HG03460 (cell line): ENCODE measurements around the gene DCP1A.
"Not testable (repeated sequence)": the region's sequence is repeated elsewhere in the genome, so short reads cannot be mapped to it uniquely, and the experiment has no call there.

Source experiments
- ATAC-seq: cut with Tn5 transposase; IDR thresholded peaks from one replicate; pipeline ENCODE4 v1.9.1; 2021; ENCODE audit not compliant: unreplicated experiment

DCP1A gene

DNA sequence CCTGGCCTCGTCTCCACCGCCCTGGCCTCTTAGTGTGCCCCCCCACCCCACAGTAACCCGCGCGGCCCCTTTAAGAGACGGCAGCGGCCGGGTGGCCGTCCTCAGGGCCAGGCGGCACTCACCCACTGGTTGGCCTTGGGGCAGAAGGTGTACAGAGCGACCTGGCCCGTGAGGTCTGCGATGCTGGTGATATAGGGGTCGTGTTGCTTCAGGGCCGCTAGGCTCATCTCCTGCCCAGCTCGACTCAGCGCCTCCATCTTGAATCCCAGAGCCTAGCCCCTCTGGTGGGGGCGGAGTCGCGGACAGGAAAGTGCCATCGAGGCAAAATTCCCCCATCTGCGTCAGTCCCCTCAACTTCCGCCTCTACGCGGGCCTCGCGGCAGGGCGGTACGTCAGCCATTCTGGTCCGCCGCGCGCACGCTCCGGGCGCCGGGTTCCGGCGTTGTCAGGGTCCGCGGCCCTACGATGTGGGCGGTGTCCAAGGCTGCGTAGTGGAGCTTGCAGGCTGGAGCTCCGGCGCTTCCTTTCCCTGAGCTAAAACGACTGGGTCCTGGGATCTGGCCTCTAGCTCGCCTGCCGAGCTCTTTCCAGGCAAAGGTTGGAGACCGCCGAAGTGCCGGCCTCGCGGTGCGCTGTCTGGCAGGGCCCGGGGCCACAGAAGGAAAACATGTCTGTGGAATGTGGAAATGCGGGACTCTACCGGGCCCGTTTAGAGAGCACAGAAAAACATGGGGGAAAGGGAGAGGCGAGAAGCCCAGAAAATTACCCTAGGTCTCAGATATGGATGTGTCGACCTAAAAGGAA, at the start of gene DCP1A:
DCP1A (minus strand) TSS at position 283 of the 804 bp plus-strand sequence; CDS start at position 257, 26 bp downstream.
- peak; percentile 94 for ATAC-seq

DNA sequence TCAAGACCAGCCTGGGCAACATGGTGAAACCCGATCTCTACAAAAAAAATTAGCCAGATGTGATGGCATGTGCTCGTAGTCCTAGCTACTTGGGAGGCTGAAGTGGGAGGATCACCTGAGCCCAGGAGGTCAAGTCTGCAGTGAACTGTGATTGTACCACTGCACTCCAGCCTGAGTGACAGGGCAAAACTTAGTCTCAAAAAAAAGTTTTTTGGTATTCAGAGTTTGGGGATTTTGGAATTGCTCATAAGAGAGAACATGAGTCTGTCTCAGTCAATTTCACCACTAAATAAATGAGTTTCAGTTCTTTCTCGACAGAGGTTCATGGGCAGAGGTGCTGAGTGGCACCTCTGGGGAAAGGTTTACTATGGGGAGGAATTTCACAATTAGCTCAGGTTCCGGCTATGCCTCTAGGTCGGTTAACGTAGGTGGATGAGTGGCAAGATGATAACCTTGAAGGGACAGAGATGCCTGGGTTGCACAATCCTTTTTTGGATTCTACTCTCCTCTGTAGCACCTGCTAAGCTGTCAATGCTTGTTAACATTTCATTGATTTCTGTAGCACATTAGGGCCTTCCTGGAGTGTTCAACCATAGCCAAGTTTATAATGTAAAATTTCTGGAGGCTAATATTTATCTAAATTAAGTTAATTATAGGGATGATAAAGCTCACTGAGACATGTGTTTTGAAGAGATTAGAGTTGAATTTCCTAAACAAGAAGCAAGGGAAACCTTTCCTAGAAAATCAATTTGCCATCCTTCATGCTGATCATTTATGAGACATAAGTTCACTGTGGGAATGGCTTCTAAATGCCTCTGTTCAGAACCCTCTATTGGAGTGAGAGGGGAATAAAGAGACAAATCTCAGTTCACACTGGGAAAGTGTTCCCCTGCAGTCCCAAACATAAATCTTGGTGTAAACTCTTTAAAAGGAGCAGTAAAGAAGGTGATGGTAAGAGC, 37.4 kb upstream of the DCP1A start:
- peak; percentile 78 for ATAC-seq

DNA sequence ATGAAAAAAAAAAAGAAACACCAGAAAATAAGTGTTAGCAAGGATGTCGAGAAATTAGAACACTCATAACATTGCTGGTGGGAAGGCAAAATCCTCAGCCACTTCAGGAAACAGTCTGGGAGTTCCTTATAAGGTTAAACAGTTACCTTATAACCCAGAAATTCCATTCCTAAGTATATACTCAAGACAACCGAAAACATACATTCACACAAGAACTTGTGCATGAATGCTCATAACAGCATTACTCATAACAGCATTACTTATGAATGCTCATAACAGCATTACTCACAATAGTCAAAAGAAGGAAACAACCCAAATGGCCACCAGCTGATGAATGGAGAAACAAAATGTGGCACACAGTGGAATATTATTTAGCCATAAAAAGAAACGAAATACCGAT, 34.8 kb upstream of the DCP1A start:
- no peak for ATAC-seq

- ATAC-seq = no peak
Measured at GRCh38 chr3:53380306-53380705, 33.0 kb upstream of the DCP1A start.

DNA sequence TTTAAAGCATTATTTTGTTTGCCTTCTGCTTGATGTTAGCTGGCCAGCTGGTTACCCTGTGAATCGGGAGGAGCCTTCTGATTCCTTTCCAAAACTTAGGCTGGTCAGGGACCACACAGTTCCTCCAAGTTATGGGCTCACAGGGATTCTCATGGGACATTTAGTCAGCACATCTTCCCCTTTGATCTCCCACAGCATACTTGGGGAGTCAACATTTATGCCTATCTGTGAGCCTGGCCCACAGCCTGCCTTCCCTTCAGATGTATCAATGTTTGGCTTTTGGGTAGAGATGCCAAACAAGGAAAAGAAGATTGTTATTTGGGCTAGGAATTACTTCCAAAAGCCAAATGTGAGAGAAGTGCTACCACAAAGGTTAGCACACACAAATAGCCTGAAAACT, 32.6 kb upstream of the DCP1A start:
- ATAC-seq = no peak

DNA sequence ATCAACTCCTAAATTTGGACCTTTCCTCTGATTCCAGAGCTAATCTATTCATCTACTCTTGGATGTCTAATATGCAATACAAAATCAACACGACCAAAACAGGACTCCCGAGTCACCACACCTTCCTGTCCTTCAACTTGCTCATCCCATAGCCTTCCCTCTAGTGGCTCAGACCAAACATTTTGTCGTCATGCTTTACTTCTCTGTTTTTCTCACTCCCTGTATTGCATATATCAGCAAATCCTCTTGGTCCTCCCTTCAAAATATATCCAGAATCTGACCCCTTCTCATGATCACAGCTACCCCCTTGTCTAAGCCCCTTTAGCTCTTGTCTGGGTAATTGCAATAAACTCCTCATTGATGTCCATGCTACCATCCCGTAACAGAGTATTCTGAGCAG, 30.5 kb upstream of the DCP1A start:
- ATAC-seq = no peak

- ATAC-seq = no peak
Measured at GRCh38 chr3:53376679-53377078, 29.3 kb upstream of the DCP1A start.

GRCh38 chr3:53375019-53375418, 27.7 kb upstream of the DCP1A start:
- ATAC-seq = no peak

DNA sequence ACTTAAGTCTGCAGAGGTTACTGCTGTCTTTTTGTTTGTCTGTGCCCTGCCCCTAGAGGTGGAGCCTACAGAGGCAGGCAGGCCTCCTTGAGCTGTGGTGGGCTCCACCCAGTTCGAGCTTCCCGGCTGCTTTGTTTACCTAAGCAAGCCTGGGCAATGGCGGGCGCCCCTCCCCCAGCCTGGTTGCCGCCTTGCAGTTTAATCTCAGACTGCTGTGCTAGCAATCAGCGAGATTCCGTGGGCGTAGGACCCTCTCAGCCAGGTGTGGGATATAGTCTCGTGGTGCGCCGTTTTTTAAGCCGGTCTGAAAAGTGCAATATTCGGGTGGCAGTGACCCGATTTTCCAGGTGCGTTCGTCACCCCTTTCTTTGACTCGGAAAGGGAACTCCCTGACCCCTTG, 23.4 kb upstream of the DCP1A start:
- ATAC-seq = not testable (repeated sequence)

DNA sequence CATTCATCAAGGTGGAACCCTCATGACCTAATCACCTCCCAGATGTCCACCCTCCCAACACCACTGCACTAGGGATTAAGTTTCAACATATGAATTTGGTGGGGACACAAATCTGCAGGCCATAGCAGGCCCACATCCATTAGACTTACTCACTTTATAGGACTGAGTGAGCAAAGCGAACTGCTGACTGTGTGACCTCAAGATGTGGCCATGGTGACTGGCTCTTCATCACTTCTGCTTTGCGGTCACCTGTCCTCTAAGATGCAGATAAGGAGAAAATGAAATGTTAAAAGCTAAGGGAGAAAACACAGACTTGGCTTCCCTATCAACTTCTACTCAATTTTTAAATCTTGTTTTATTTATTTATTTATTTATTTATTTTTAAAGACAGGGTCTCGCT, 14.5 kb upstream of the DCP1A start:
- ATAC-seq = no peak

DNA sequence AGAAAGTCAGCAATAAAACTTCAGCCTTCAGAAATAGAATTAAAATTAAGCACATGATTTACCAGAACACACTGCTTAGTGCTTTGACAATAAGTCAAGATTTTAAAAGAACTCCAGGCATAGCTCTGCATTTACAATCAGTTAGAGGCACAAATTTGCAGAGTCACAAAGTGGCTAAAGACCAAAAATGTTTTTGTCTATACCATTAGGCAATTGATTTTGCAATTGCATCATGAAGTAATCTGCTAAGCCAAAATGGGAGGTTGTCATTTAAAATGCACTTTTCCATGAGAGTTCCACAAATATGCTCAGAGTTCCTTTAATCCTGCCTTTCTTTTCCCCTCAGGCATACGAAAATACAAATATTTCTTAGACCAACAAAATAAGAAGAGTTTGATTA, 10.1 kb upstream of the DCP1A start:
- ATAC-seq = no peak

- no peak for ATAC-seq
Measured at GRCh38 chr3:53354945-53355498, 7.7 kb upstream of the DCP1A start.

DNA sequence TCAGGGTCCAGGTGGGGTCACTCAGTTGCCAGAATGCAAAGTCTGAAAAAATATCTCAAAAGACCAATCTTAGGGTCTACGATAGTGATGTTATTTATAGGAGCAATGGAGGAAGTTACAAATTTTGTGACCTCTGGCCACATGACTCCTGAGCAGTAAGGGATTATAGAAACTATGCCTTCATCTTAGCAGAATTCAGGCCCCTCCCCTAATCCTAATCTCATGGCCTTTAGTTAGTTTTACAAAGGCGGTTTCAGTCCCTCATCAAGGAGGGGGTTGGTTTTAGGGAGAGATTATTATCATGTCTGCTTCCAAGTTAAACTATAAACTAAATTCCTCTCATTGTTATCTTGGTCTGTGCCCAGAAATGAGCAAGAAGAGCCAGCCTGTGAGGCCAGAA, 5.9 kb upstream of the DCP1A start:
- ATAC-seq = no peak

GRCh38 chr3:53350652-53351051, 3.3 kb upstream of the DCP1A start:
- no peak for ATAC-seq

DNA sequence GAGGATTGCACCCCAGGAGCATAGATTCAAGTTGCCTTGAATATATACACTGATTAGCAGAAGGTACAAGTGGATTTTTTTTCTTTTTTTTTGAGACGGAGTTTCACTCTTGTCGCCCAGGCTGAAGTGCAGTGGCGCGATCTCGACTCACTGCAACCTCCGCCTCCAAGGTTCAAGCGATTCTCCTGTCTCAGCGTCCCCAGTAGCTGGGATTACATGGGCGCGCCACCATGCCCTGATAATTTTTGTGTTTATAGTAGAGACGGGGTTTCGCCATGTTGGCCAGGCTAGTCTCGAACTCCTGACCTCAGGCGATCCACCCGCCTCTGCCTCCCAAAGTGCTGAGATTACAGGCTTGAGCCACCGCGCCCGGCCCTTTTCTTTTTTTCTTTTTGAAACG, 775 bp upstream of the DCP1A start:
- ATAC-seq = not testable (repeated sequence)

DNA sequence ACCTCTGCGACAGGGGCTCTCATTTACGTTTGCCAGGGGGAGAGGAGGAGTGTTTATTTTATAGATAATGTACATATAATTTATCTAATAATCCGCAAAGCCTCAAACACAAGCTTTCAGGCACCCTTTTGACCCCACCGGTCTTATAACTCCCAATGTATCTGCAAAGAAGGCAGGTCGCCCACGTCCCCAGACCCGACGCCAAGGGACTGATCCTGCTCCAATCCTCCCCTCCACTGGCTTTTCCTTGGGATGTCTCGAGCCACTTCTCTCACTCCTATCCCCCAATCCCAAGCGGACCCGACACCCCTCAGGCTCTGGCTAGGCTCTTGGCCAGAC, 452 bp downstream of the DCP1A start:
- peak; percentile 3 for ATAC-seq

GRCh38 chr3:53346514-53346913, 829 bp downstream of the DCP1A start:
- ATAC-seq = no peak

DNA sequence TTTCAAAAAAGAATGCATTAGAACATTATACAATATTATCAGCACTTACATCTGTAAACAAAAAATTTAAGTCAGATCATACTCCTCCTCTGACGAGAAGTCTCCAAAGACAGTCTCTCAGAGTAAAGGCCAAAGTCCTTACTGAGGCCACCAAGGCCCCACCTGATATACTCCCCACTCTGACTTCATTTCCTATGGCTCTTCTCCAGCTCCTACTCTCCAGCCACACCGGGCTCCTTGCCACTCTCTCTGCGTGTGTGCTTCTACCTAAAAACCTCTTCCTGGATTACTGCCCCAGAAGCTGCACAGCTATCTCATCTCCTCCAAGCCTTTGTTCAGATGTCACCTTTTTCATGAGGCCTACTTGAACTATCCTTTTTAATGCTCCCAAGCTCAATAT, 5.0 kb downstream of the DCP1A start:
- no peak for ATAC-seq

- ATAC-seq = no peak
Measured at GRCh38 chr3:53337167-53337940, 10.0 kb downstream of the DCP1A start.

DNA sequence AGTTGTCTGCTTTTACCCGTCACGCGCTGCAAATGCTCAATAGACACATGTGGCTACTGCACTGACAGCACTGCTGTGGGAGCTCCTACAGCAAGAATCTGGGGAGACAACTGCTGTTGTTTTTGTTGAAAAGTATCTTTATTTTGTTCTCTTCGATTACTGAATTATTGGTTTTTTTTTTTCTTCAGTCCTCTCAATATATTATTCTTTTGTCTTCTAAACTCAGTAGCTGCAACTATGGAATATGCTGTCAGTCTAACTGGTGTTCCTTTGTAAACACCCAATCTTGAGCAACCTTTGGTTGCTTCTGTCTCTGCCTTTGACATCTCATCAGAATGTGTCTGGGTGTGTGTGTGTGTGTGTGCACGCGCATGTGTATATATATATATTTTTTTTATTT, 12.6 kb downstream of the DCP1A start:
- ATAC-seq = no peak

- no peak for ATAC-seq
Measured at GRCh38 chr3:53331871-53332270, 15.5 kb downstream of the DCP1A start.
